ENCODE measurements around the gene CALHM6. TPM values are rescaled to one million over a fixed set of nuclear protein-coding genes. Genes with fewer than 3 reads are reported as not detected.

CALHM6 gene
- total and polyA plus RNA-seq, 2 of the 8 experiments (the other 6 are each of a cell fraction or from before 2014, with no cell fraction given), result 0.93 to 1.8 TPM

GRCh38 chr6:116445102-116445501 is 16.1 kb upstream of the CALHM6 start:
- no peak overlapping the region for H3K23ac ChIP-seq (ENCODE audit: insufficient read length)
- TF ChIP-seq E2F6 (IDR thresholded peaks at IDR 0.05), result no peak
- TF ChIP-seq TAF7 (optimal IDR thresholded peaks at IDR 0.05; ENCODE audit: borderline replicate concordance, low read depth, low read length), result no peak
- no peak for TF ChIP-seq CBX8 (IDR thresholded peaks at IDR 0.05; ENCODE audit: borderline replicate concordance, low read depth, low read length)
- TF ChIP-seq NRF1 (IDR thresholded peaks at IDR 0.05; ENCODE audit: low read depth, low read length), result no peak
- no peak for TF ChIP-seq MAFK (IDR thresholded peaks at IDR 0.05; ENCODE audit: low read depth, low read length)
- no peak for TF ChIP-seq HDAC6 (IDR thresholded peaks at IDR 0.05; ENCODE audit: low read depth, low read length)
- TF ChIP-seq KDM4A (IDR thresholded peaks at IDR 0.05; ENCODE audit: low read depth, low read length, severe bottlenecking), result no peak
- no peak for TF ChIP-seq TEAD4 (IDR thresholded peaks at IDR 0.05; ENCODE audit: low read depth, low read length)
- TF ChIP-seq SIN3A (conservative IDR thresholded peaks at IDR 0.05 in 1 of 2, IDR thresholded peaks at IDR 0.05 in 1 of 2; ENCODE audit: low read depth in 1 of 2, low read length in 2 of 2), result no peak
- no peak for TF ChIP-seq EZH2 (IDR thresholded peaks at IDR 0.05; ENCODE audit: low read depth, low read length, severe bottlenecking)
- no peak for TF ChIP-seq POLR2AphosphoS5 (IDR thresholded peaks at IDR 0.05; ENCODE audit: low read depth, low read length)
- no peak for TF ChIP-seq ATF3 (IDR thresholded peaks at IDR 0.05; ENCODE audit: insufficient read depth, low read depth, low read length)
- H4K5ac ChIP-seq (ENCODE audit: insufficient read length, low read depth, low read length), result no peak overlapping the region
- no peak overlapping the region for H3K4me2 ChIP-seq (ENCODE audit: insufficient read depth in 1 of 2, low read depth in 2 of 2, low read length in 2 of 2)
- H2BK12ac ChIP-seq (ENCODE audit: low read depth, low read length), result no peak overlapping the region
- no peaks in the 10 kb centered on the region for H3K79me1 ChIP-seq (ENCODE audit: low read depth, low read length)
- H3K9ac ChIP-seq (replicated peaks in 1 of 4; ENCODE audit: extremely low read depth in 1 of 4, low read depth in 3 of 4, low read length in 3 of 4), result no peak overlapping the region
- H3K23me2 ChIP-seq (ENCODE audit: low read depth, low read length), result no peaks in the 10 kb centered on the region
- H3K4ac ChIP-seq (replicated peaks; ENCODE audit: insufficient read length, low read depth, low read length), result no peak overlapping the region
- H3K4me3 ChIP-seq (ENCODE audit: extremely low read depth in 1 of 4, insufficient read depth in 2 of 4, low read depth in 3 of 4, low read length in 4 of 4), result no peak overlapping the region
- no peaks in the 10 kb centered on the region for H4K20me1 ChIP-seq (replicated peaks in 1 of 2; ENCODE audit: control insufficient read depth in 1 of 2, insufficient read depth in 2 of 2, low read length in 2 of 2)
- no peak overlapping the region for H2BK5ac ChIP-seq (ENCODE audit: low read depth, low read length)
- H3K18ac ChIP-seq (ENCODE audit: extremely low read depth, low read length), result no peak overlapping the region
- H3K9me3 ChIP-seq (ENCODE audit: insufficient read depth in 2 of 2, low read depth in 1 of 2, low read length in 1 of 2), result no peaks in the 10 kb centered on the region
- no peak overlapping the region for H3K27ac ChIP-seq (ENCODE audit: low read depth, low read length)
- 0 out of 7 replicates have a peak, but pooled peaks cover 0 to 2% (median 0%) of the 10 kb centered on the region in 4 experiments for H3K4me1 ChIP-seq (replicated peaks in 1 of 4; ENCODE audit: control insufficient read depth in 3 of 4, insufficient read depth in 4 of 4, low read length in 3 of 4)
- no peak overlapping the region for H4K91ac ChIP-seq (replicated peaks; ENCODE audit: insufficient read length, low read length)
- H2AFZ ChIP-seq (ENCODE audit: low read length), result no peak overlapping the region
- H3K27me3 ChIP-seq (replicated peaks in 1 of 4; ENCODE audit: control insufficient read depth in 3 of 4, extremely low read depth in 1 of 4, insufficient read depth in 3 of 4, low read length in 3 of 4), result no peaks in the 10 kb centered on the region
- CTCF ChIA-PET (ENCODE audit: partially characterized antibody), result interaction anchor here (0.7 to 4.7 kb wide), 37 partner anchors 8 to 252 kb away, joined by 3 to 39 read pairs (median 5); partner anchors contain the start of genes CALHM5 and CALHM6
- no peak overlapping the region for H3K56ac ChIP-seq (replicated peaks; ENCODE audit: insufficient read length, low read depth, low read length)
- no peaks in the 10 kb centered on the region for H3K79me2 ChIP-seq (ENCODE audit: control insufficient read depth in 1 of 2, insufficient read depth in 2 of 2, low read length in 2 of 2)
- H2BK20ac ChIP-seq (ENCODE audit: low read length), result no peak overlapping the region
- no peak overlapping the region for H2AK5ac ChIP-seq (ENCODE audit: low read depth, low read length)
- 68% methylated on average over 5 of the region's 5 CpGs; no CpG with 5 or more reads in 1 of the 2 experiments for WGBS, 2 experiments (ENCODE audit: extremely low coverage in 1 of 2, insufficient coverage in 1 of 2, insufficient read length in 1 of 2, insufficient replicate concordance in 2 of 2, low coverage in 1 of 2, low lambda C conversion rate in 2 of 2, missing lambda C conversion rate in 1 of 2)
- no peak overlapping the region for H2BK120ac ChIP-seq (replicated peaks; ENCODE audit: low read depth, low read length)
- no peak overlapping the region for H3K14ac ChIP-seq (ENCODE audit: insufficient read length)
- no peak overlapping the region for H2BK15ac ChIP-seq (ENCODE audit: low read length)
- H4K8ac ChIP-seq (ENCODE audit: extremely low read depth, insufficient read depth, low read length), result no peak overlapping the region
- FAIRE-seq, result no peak
- no peak for DNase-seq (ENCODE audit: low read depth in 1 of 2, low spot score in 2 of 2)
- H3K36me3 ChIP-seq (ENCODE audit: control insufficient read depth in 2 of 4, insufficient read depth in 4 of 4, low read length in 3 of 4), result no peaks in the 10 kb centered on the region
- POLR2A ChIA-PET (ENCODE audit: partially characterized antibody), result interaction anchor here (0.9 to 1.0 kb wide), 2 partner anchors 17 to 88 kb away, joined by 3 read pairs; no protein-coding TSS in a partner anchor

All from H1 (cell line).